ENCODE results near the gene AGBL1. TPM values are rescaled to one million over a fixed set of nuclear protein-coding genes. Genes with fewer than 3 reads are reported as not detected.

Gene AGBL1
- total RNA-seq, 6 experiments from 2014 or later: not detected

DNA sequence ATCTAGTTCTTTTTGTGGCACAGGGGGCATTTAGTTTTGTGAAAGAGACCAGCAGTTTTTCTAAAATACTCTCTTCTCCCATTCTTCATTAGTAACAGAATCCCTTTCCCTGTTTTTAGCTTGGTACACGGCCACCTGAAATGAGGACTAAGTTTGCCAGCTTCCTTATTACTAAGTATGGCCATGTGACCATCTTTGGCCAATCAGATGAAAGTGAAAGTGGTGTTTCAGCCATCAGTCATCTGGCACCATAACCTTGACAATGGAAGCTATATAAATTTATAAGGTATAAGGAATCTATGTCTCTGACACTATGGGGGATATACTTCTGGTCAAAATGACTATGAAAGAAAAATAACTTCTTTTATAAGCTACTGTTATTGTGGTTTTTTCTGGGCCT, 570.4 kb downstream of the AGBL1 start:
- Mint-ChIP-seq H3K27me3 (ENCODE audit: insufficient read depth) (no peaks in the 10 kb centered on the region), H3K4me1 (ENCODE audit: low read depth) (no peaks in the 10 kb centered on the region)

GRCh38 chr15:86653344-86654197, 573.9 kb downstream of the AGBL1 start:
- peaks cover 57% of the 10 kb centered on the region for H3K9me3 Mint-ChIP-seq
- H3K36me3 Mint-ChIP-seq (ENCODE audit: low read depth): 0 out of 2 replicates have a peak, but pooled peaks cover 9% of the 10 kb centered on the region
- no peak overlapping the region for H3K4me3 Mint-ChIP-seq
- H3K27me3 Mint-ChIP-seq (ENCODE audit: insufficient read depth): no peaks in the 10 kb centered on the region
- TF ChIP-seq, protein P1, sequence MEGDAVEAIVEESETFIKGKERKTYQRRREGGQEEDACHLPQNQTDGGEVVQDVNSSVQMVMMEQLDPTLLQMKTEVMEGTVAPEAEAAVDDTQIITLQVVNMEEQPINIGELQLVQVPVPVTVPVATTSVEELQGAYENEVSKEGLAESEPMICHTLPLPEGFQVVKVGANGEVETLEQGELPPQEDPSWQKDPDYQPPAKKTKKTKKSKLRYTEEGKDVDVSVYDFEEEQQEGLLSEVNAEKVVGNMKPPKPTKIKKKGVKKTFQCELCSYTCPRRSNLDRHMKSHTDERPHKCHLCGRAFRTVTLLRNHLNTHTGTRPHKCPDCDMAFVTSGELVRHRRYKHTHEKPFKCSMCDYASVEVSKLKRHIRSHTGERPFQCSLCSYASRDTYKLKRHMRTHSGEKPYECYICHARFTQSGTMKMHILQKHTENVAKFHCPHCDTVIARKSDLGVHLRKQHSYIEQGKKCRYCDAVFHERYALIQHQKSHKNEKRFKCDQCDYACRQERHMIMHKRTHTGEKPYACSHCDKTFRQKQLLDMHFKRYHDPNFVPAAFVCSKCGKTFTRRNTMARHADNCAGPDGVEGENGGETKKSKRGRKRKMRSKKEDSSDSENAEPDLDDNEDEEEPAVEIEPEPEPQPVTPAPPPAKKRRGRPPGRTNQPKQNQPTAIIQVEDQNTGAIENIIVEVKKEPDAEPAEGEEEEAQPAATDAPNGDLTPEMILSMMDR (IDR thresholded peaks at IDR 0.05): no peak
- H3K4me1 Mint-ChIP-seq (ENCODE audit: low read depth): no peaks in the 10 kb centered on the region
- DNase-seq: no peak
- H3K27ac Mint-ChIP-seq: no peak overlapping the region

More for the DNA sequence above, 570.4 kb downstream of the AGBL1 start:
- TF ChIP-seq, protein P1 (IDR thresholded peaks at IDR 0.05): no peak
- Mint-ChIP-seq H3K36me3 (ENCODE audit: low read depth) (no peaks in the 10 kb centered on the region), H3K9me3 (peaks cover 49% of the 10 kb centered on the region), H3K4me3 (no peak overlapping the region), H3K27ac (no peak overlapping the region)
- no peak for DNase-seq

DNA sequence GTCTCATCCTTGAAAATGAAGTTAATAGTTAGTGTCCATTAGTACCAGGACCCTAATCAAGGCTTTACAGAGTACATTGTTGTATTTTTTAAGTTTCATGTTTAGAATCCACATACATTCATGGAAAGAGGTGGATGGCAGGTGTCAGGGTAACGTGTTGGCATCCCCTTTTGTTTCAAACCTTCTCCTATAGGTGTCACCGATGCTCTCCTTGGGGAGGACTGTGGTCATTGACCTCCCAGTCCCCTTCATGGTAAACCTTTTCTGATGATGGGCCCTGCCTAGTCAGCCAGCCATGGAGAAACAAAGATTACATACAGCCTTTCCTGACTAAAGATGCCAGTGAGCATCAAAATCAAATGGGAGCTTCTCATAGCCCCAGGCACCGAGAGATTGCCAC, 574.8 kb downstream of the AGBL1 start:
- TF ChIP-seq, protein P1 (IDR thresholded peaks at IDR 0.05): no peak
- H3K27ac Mint-ChIP-seq: no peak overlapping the region

DNA sequence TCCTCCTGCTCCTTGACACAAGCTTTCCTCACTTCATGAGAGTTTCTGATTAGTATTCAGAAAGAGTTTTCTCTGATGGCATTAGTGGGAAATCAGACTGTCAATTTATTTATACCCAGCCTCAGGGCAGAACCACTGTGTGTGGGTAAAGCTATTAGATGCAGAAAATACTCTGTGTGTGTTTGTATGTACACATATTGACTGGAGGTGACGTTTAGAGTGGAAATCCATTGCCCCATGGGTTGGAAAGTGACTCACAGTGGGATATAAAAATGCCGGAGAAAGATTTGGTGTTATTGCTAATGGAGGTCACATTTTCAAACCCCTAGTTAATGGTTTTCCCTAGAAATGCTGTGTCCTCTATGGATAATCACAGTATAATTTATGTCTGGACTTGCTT, 577.6 kb downstream of the AGBL1 start:
- Mint-ChIP-seq H3K27ac (no peak overlapping the region), H3K9me3 (peaks cover 52% of the 10 kb centered on the region), H3K36me3 (ENCODE audit: low read depth) (0 out of 2 replicates have a peak, but pooled peaks cover 9% of the 10 kb centered on the region), H3K27me3 (ENCODE audit: insufficient read depth) (no peaks in the 10 kb centered on the region), H3K4me3 (no peak overlapping the region), H3K4me1 (ENCODE audit: low read depth) (no peaks in the 10 kb centered on the region)
- no peak for DNase-seq
- TF ChIP-seq, protein P1 (IDR thresholded peaks at IDR 0.05): no peak

More for the DNA sequence above, 574.8 kb downstream of the AGBL1 start:
- H3K4me1 Mint-ChIP-seq (ENCODE audit: low read depth): no peaks in the 10 kb centered on the region
- H3K9me3 Mint-ChIP-seq: peaks cover 63% of the 10 kb centered on the region
- no peak overlapping the region for H3K4me3 Mint-ChIP-seq
- DNase-seq: no peak
- 0 out of 2 replicates have a peak, but pooled peaks cover 9% of the 10 kb centered on the region for H3K36me3 Mint-ChIP-seq (ENCODE audit: low read depth)
- H3K27me3 Mint-ChIP-seq (ENCODE audit: insufficient read depth): no peaks in the 10 kb centered on the region

GRCh38 chr15:86659724-86660411, 580.2 kb downstream of the AGBL1 start:
- no peak overlapping the region for H3K27ac Mint-ChIP-seq
- H3K4me3 Mint-ChIP-seq: no peak overlapping the region
- peaks cover 39% of the 10 kb centered on the region for H3K9me3 Mint-ChIP-seq
- TF ChIP-seq, protein P1 (IDR thresholded peaks at IDR 0.05): no peak
- H3K4me1 Mint-ChIP-seq (ENCODE audit: low read depth): no peaks in the 10 kb centered on the region
- H3K27me3 Mint-ChIP-seq (ENCODE audit: insufficient read depth): no peaks in the 10 kb centered on the region
- DNase-seq: no peak
- 0 out of 2 replicates have a peak, but pooled peaks cover 9% of the 10 kb centered on the region for H3K36me3 Mint-ChIP-seq (ENCODE audit: low read depth)

All from HFFc6 (cell line).